NK-92 (cell line): ENCODE results near the gene SNX19.

Experiments used
- DNase-seq: peaks from one replicate; lab custom pipeline; 2025; ENCODE audit not compliant: unreplicated experiment; lab: John Stamatoyannopoulos, UW

The SNX19 gene

GRCh38 chr11:130906616-130907015 is 9.7 kb downstream of the SNX19 start:
- DNase-seq, result no peak

GRCh38 chr11:130905512-130905911 is 10.8 kb downstream of the SNX19 start:
- no peak for DNase-seq

GRCh38 chr11:130904380-130904779 is 11.9 kb downstream of the SNX19 start:
- DNase-seq, result no peak

- no peak for DNase-seq
These were observed 13.9 kb downstream of the SNX19 start for GRCh38 chr11:130902380-130902779.

- no peak for DNase-seq
These were observed 17.2 kb downstream of the SNX19 start for GRCh38 chr11:130899106-130899505.

- no peak for DNase-seq
These were observed 18.8 kb downstream of the SNX19 start for GRCh38 chr11:130897262-130898182.

- DNase-seq, result no peak
These were observed 21.8 kb downstream of the SNX19 start for GRCh38 chr11:130894322-130895025.

GRCh38 chr11:130892861-130893260 is 23.4 kb downstream of the SNX19 start:
- DNase-seq, result no peak

- no peak for DNase-seq
These were observed 25.0 kb downstream of the SNX19 start for GRCh38 chr11:130891326-130891725.

GRCh38 chr11:130890039-130890745 is 26.1 kb downstream of the SNX19 start:
- DNase-seq, result no peak

GRCh38 chr11:130888790-130889189 is 27.5 kb downstream of the SNX19 start:
- DNase-seq, result no peak

- DNase-seq, result no peak
These were observed 29.6 kb downstream of the SNX19 start for GRCh38 chr11:130886704-130887103.

- DNase-seq, result no peak
These were observed 34.1 kb downstream of the SNX19 start for GRCh38 chr11:130882138-130882551.

GRCh38 chr11:130881475-130882137 is 34.7 kb downstream of the SNX19 start:
- DNase-seq, result no peak

- DNase-seq, result no peak
These were observed 36.4 kb downstream of the SNX19 start for GRCh38 chr11:130879836-130880235.

- DNase-seq, result no peak
These were observed 39.1 kb downstream of the SNX19 start for GRCh38 chr11:130876931-130877915.

GRCh38 chr11:130876100-130876499 is 40.2 kb downstream of the SNX19 start:
- DNase-seq, result no peak

- no peak for DNase-seq
These were observed 41.2 kb downstream of the SNX19 start for GRCh38 chr11:130874955-130875531.

- DNase-seq, result no peak
These were observed 41.9 kb downstream of the SNX19 start for GRCh38 chr11:130874396-130874795.
